ENCODE data around the gene FOXD1.
"Not testable (repeated sequence)": the region's sequence is repeated elsewhere in the genome, so short reads cannot be mapped to it uniquely, and the experiment has no call there.

FOXD1 gene

DNA sequence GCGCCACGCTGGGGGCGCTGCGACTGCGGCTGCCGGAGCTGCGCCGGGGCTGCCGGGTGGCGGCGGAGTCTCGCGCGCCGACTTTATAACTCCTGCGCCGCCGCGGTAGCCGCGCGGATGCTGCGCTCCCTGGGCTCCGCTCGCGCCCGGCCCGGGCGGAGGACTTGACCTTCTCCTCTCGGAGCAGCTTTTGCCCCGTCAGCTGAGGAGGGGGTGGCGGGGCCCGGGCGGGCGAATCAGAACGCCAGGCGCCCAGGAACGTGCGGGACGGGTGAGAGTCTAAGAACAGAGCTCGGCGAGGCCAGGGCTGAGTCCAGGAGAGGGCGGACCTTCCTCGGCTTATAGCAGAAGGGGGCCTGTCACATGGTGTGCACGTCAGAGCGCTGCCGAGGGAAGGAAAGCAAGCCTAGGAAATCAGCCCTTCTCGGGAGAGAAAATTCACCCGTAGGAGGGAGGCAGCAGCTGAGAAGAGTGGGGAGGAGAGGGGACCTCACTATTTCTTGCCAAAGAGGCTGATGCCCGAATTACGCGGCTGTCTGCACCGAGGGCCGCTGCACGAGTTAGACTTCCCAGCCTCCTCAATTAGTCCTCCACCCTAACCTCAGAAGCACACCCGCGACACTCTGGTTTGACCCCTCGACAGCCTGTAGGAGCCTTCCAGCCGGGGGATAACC lies at the start of gene FOXD1:
Gene FOXD1, minus strand, starts transcription at position 315 of the 674 bp plus-strand sequence. CDS start 415 bp downstream, outside the sequence.
- peak; percentile 90 for DNase-seq (ENCODE audit: low read depth, low spot score)

DNA sequence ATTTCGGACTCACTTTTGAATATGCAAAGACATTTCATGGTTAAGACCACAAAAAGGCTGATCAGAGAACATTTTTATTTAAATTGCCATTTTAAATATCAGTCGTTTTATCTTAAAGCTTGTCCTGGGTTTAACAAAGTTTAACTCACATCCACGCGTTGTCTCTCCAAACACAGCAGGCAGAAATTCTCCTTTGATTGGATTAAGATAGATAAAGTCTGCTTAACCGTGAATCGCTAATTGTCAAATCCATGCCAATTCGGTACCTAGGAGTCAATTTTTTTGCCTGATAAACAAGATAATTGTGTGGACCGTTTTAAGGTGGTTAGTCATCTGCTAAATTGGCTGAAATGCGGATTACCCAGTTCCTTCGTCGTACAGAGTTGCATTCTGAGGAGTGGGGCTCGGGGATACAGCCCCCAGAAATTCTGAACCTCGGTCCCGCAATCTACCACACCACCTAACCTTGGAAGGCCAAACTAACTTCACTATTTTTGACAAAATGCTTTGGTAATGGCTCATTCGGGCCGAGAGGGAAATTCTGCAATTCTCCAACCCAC lies 49.0 kb upstream of the FOXD1 start:
- DNase-seq (ENCODE audit: low read depth, low spot score) = no peak

- no peak for DNase-seq (ENCODE audit: low read depth, low spot score)
These were observed 48.4 kb upstream of the FOXD1 start for GRCh38 chr5:73496984-73497457.

DNA sequence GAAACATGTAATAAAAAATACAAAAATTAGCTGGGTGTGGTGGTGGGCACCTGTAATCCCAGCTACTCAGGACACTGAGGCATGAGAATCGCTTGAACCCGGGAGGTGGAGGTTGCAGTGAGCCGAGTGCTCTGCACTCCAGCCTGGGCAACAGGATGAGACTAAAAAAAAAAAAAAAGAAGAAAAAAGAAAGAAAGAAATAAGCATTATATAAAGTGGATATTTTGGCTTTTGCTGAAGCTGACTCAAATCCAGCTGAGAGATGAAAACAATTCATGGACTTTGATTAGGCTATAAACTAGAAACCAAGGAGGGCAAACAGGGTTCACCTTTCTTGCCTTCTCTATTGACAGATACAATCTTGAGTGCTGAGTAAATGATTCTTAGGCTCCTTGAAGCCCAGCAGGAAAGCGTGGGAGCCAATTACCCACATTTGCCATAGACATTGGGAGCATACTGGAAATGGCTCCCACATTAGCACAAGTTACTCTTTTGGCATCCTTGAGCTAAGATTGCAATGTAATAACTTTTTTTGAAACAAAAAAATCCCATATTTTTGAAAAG lies 47.3 kb upstream of the FOXD1 start:
- DNase-seq (ENCODE audit: low read depth, low spot score) = no peak

GRCh38 chr5:73494721-73495120 lies 46.1 kb upstream of the FOXD1 start:
- no peak for DNase-seq (ENCODE audit: low read depth, low spot score)

DNA sequence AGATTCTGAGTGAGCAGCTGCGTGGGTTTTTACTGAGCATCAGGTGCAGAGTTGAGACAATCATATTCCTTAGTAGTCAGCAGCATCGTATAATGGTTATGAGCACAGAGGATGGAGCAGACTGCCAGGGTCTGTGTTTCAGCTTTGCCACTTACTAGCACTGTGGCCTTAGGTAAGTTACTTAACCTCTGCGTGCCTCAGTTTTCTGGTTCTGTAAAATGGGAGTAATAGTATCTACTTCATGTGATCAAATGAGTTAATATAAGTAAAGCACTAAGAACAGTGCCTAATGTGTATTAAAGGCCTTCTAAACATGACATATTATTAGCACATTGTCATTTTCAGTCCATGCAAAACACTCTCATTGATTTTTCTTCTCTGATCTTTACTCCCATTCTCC lies 44.8 kb upstream of the FOXD1 start:
- DNase-seq (ENCODE audit: low read depth, low spot score) = no peak

DNA sequence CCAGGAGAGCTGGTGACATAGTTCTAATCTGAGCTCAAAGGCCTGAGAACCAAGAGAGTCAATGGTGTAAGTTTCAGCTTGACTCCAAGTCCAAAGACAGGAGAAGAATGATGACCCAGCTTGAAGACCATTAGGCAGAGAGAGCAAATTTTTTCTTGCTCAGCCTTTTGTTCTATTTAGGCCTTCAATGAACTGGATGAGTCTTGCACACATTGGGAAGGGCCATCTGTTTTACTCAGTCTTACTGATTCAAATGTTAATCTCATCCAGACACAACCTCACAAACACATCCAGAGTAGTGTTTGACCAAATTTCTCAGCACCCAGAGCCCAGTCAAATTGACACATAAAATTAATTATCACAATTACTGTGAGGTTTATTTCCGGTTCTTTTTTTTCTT lies 42.6 kb upstream of the FOXD1 start:
- DNase-seq (ENCODE audit: low read depth, low spot score) = no peak

DNA sequence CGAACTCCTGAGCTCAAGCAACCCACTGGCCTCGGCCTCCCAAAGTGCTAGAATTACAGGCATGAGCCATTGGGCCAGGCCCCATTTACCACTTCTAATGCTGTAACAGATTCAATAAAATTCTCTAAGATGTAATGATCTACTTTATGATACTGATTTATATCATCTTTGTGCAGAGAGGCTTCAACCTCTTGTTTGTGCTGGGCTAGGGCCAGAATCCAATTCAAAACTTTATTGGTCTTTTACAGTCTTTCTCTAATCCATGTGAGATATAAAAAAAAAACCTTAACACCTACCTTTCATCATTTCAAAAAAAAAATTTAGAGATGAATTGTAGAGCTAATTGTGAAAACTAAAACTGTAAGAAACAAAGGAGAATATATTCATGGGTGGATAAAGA lies 41.5 kb upstream of the FOXD1 start:
- DNase-seq (ENCODE audit: low read depth, low spot score) = no peak

DNA sequence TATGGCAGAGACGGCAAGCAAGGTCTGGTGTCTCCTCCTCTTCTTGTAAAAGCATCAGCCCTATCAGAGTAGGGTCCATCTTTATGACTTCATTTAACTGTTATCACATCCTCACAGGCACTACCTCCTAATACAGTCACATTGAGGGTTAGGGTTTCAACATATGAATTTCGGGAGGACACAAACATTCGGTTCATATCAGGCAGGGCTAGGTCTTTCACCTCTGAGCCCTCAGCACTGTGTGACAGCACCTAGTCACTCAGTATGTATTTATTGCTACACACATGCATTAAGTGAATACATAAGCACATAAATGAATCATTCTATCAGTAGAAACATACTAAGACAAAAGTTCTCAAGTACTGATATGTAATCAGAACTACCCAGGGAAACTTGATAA lies 40.2 kb upstream of the FOXD1 start:
- DNase-seq (ENCODE audit: low read depth, low spot score) = no peak

DNA sequence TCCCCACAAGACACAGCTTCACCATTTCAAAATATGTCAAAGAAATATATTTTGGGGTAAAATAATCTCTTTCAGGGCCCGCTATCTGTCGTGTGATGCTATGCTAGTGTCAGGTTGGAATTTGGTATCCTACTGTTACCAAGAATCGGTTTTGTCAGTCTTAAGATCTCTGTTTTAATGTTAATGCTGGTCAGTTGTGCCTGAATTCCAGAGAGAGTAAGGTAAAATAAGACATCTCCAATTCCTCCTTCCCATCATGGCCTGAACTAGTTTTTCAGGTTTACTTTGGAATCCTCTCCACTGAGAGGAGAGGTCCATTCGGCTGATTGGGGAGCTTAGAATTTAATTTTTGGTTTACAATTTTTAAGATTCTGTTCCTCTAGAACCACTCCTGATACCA lies 39.2 kb upstream of the FOXD1 start:
- peak; percentile 48 for DNase-seq (ENCODE audit: low read depth, low spot score)

DNA sequence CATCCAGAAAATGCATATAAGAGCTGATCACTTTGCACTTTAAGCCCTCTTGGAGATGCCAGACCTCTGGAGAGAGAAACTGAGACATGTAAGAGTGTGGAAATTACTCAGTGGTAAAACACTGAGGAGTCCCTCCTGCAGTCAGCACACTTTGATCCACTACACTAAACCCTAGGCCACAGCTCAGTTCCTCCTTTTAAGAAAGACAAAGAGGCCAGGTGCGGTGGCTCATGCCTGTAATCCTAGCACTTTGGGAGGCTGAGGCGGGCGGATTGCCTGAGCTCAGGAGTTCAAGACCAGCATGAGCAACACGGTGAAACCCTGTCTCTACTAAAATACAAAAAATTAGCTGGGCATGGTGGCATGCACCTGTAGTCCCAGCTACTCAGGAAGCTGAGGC lies 38.7 kb upstream of the FOXD1 start:
- DNase-seq (ENCODE audit: low read depth, low spot score) = peak; percentile 28

DNA sequence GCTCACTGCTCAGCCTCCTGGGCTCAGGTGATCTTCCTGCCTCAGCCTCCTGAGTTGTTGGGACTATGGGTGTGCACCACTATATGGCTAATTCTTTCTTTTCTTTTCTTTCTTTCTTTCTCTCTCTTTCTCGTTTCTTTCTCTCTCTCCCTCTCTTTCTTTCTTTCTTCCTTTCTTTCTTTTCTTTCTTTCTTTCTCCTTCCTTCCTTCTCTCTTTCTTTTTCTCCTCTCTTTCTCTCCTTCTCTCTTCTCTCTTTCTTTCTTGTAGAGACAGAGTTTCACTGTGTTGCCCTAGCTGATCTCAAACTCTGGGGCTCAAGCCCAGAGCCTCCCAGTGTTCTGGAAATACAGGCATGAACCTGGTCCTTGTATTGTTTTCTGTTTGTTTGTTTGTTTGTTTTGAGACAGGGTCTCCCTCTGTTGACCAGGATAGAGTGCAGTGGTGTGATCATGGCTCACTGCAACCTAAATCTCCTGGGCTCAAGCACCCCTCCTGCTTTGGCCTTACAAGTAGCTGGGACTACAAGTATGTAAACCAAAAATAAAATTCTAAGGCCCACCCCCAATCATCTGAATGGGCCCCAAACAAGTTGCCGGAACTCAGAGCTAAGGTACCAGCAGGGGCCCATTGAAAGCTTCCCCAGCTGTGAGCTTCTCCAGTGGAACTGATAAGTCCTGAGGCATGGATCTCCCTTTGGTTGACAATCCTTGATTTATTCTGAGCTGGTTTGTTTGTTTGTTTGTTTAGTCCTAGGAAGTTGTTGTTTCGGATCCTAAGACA lies 37.7 kb upstream of the FOXD1 start:
- DNase-seq (ENCODE audit: low read depth, low spot score) = peak; percentile 29

DNA sequence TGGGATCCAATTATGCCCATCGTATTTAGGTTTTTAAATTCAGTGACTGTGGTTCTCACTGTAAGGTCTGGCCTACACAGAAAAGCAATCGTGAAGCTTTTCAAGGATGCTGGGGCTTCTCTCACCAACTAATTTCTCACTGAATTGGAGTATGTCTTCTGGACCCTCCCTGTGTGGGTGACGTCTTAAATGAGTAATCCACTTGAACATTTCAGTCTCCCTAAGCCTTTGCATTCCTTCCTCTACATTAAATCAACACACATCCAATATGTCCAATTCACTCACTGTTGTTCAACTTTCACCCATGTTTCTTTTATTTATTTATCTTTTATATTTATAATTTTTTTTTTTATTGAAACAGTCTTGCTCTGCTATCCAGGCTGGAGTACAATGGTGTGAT lies 37.1 kb upstream of the FOXD1 start:
- DNase-seq (ENCODE audit: low read depth, low spot score) = no peak

DNA sequence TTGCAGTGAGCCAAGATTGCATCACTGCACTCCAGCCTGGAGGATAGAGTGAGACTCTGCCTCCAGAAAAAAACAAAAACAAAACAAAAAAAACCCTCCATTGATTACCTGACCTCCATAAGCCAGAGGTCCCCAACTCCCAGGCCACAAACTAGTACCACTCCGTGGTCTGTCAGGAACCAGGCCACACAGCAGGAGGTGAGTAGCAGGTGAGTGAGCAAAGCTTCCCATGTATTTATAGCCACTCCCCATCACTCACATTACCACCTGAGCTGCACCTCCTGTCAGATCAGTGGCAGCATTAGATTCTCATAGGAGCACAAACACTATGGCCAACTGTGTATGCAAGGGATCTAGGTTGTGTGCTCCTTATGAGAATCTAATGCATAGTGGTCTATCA lies 35.9 kb upstream of the FOXD1 start:
- no peak for DNase-seq (ENCODE audit: low read depth, low spot score)

DNA sequence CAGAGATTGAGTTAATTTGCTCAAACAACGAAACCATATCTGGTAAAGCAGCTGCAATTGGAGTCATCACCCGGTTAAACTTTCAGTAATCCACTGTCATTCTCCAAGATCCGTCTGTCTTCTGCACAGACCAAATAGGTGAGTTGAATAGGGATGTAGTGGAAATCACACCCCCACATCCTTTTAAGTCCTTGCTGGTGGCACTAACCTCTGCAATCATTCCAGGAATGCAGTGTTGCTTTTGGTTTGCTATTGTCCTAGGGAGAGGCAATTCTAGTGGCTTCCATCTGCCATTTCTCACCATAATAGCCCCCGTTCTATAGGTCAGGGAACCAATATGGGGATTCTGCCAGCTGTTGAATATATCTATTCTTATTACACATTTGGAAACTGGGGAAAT lies 35.1 kb upstream of the FOXD1 start:
- peak; percentile 32 for DNase-seq (ENCODE audit: low read depth, low spot score)

DNA sequence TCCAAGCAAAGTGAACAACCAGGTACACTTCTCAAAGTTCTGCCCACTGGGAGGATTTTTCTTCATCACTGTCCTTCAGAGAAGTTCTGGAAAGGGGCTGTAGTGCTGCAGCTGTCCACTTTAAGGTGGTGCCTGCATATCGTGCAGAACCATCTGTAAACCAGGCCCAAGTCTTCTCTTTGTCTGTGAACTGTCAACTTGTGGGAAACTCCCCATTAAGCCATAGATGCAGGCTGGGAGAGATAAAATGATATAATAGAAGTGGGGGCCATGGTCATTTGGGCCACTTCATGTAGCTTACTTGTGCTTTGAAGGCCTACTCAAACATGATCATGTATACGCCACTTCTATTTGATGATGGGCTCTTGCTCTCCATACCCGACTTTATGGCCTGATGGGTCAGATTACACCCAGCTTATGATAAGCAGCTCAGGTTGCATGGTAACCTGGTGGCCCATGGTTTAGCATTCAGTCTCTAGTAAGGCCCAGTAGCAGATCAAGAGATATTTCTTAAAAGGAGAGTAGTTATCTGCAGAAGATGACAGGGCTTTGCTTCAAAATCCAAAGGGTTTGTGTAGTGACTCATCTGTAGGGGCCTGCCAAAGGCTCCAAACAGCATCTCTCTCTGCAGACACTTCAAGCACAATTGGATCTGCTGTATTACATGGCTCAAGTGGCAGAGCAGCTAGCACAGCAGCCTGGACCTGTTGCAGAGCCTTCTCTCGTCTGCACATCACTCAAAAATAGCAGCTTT lies 34.0 kb upstream of the FOXD1 start:
- peak; percentile 25 for DNase-seq (ENCODE audit: low read depth, low spot score)

DNA sequence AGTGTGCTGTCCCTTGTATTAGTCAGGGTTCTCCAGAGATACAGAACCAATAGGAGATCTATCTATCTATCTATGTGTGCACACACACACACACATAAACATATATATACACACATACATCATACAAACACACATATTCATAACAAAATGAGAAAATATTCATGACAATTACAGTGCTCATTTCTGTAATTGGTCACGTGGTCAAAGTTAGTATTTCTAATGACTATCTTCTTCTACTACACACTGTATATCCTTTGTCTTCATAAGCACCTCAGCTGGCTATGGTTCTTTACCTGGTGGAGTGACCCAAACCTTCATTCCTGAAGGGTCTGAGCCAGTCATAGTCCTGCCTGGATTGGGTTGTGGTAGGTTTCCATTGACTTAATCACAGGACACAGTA lies 31.9 kb upstream of the FOXD1 start:
- no peak for DNase-seq (ENCODE audit: low read depth, low spot score)

DNA sequence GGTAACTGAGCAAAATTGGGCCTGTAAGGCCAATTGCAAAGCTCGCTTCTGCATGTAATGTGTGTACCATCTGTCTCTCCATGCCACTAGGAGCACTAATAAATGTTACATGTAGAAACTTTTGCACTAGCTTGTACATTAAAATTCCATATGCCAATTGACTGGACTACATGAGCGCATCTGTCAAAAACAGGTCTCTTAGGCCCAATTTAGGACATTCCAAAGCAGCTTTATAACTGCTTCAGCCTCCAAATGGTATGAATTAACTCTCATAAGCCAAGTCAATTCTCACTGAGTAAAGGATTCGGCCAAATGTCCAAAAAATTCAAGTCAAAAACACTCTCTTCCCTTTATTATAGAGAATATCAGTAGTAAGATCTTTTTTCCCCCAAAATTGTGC lies 23.5 kb upstream of the FOXD1 start:
- DNase-seq (ENCODE audit: low read depth, low spot score) = no peak

DNA sequence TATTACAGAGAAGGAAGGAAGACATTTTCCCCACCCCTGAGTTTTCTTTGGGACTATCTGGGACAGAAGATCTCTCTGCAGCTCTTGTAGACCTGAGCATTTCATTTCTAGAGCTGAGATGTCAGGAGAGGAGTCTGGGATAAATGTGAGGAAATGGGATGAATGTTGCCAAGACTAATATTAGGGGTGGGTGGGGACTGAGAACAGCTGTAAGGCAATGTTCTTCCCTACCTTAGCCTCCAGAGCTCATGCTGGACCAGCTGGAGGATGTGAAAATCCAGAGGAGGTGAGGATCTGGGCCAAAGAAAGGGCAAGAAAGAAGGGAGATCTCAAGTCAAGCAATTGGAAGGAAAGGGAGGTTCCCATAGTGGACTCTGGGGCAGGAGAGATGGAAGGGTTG lies 23.1 kb upstream of the FOXD1 start:
- DNase-seq (ENCODE audit: low read depth, low spot score) = no peak

DNA sequence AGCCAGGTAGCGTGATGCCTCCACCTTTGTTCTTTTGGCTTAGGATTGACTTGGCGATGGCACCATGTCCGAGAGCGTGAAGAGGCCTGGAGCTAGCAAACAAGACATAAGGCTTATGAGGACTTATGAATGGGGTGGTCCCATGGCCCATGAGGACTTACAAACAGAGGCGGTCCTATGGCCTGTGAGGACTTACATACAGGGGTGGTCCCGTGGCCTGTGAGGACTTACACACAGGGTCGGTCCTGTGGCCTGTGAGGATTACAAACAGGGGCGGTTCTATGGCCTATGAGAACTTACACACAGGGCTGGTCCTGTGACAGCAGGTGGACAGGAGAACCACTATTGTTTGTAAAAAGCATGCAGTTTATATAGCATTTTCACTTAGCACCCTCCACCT lies 21.3 kb upstream of the FOXD1 start:
- no peak for DNase-seq (ENCODE audit: low read depth, low spot score)

GRCh38 chr5:73468638-73469037 lies 20.1 kb upstream of the FOXD1 start:
- not testable (repeated sequence) for DNase-seq (ENCODE audit: low read depth, low spot score)
